Fibroblast of the aortic adventitia (primary cell): ENCODE measurements around the gene APOA5. TPM values are rescaled to one million over a fixed set of nuclear protein-coding genes. Genes with fewer than 3 reads are reported as not detected.

Experiments used
- DNase-seq: peaks from one replicate; pipeline ENCODE4 v3.0.0-alpha.2; 2010; ENCODE audit warnings: low read depth
- H3K4me3 ChIP-seq: 2 replicates; pipeline ENCODE4 v1.5.1; 2011; ENCODE audit warnings: low read depth, mild to moderate bottlenecking, control low read depth, low read length, moderate library complexity
- CTCF ChIP-seq: IDR thresholded peaks from 2 replicates; pipeline ENCODE4 v1.5.1; 2011; ENCODE audit warnings: mild to moderate bottlenecking, low read length, control low read depth, inconsistent platforms; ENCODE audit not compliant: insufficient read depth
- total RNA-seq: library from RNA; depleted of rRNA; stranded (reverse); fragments of >200 nt; gene quantifications from 2 replicates; pipeline ENCODE4 v1.2.3, GENCODE V29; 2012; ENCODE audit warnings: low replicate concordance

The APOA5 gene
- total RNA-seq, 1 donor, result not detected

- no peak overlapping the region for H3K4me3 ChIP-seq
- no peak for TF ChIP-seq CTCF
- DNase-seq, result no peak
Measured at GRCh38 chr11:116788975-116789374, 2.7 kb downstream of the APOA5 start.

GRCh38 chr11:116788534-116788933 is 3.1 kb downstream of the APOA5 start:
- H3K4me3 ChIP-seq, result peak overlapping the region; percentile 87
- DNase-seq, result no peak
- no peak for TF ChIP-seq CTCF

GRCh38 chr11:116787786-116788486 is 3.7 kb downstream of the APOA5 start, which contains the start of gene ZPR1:
Gene ZPR1, minus strand, starts transcription at chr11:116788023. Its CDS starts 33 bp downstream, at chr11:116787990.
- peak; percentile 67 for DNase-seq
- H3K4me3 ChIP-seq, result peak within 1 kb of the TSS; percentile 87
- TF ChIP-seq CTCF, result no peak

- DNase-seq, result no peak
- H3K4me3 ChIP-seq, result peak overlapping the region; percentile 87
Measured at GRCh38 chr11:116787436-116787785, 4.3 kb downstream of the APOA5 start.

GRCh38 chr11:116786966-116787365 is 4.7 kb downstream of the APOA5 start:
- no peak for DNase-seq
- no peak for TF ChIP-seq CTCF

More at GRCh38 chr11:116787436-116787785, 4.3 kb downstream of the APOA5 start:
- no peak for TF ChIP-seq CTCF

GRCh38 chr11:116786326-116786725 is 5.4 kb downstream of the APOA5 start:
- peak overlapping the region; percentile 15 for H3K4me3 ChIP-seq
- no peak for DNase-seq
- TF ChIP-seq CTCF, result no peak

More at GRCh38 chr11:116786966-116787365, 4.7 kb downstream of the APOA5 start:
- H3K4me3 ChIP-seq, result peak overlapping the region; percentile 87
